HG03095 (cell line): Measurements from ENCODE around the gene APOA4.
"Not testable (repeated sequence)": the region's sequence is repeated elsewhere in the genome, so short reads cannot be mapped to it uniquely, and the experiment has no call there.

ENCODE experiments used
- ATAC-seq: cut with Tn5 transposase; IDR thresholded peaks from one replicate; pipeline ENCODE4 v1.9.1; 2021; ENCODE audit warnings: moderate library complexity; ENCODE audit not compliant: unreplicated experiment

The APOA4 gene

DNA sequence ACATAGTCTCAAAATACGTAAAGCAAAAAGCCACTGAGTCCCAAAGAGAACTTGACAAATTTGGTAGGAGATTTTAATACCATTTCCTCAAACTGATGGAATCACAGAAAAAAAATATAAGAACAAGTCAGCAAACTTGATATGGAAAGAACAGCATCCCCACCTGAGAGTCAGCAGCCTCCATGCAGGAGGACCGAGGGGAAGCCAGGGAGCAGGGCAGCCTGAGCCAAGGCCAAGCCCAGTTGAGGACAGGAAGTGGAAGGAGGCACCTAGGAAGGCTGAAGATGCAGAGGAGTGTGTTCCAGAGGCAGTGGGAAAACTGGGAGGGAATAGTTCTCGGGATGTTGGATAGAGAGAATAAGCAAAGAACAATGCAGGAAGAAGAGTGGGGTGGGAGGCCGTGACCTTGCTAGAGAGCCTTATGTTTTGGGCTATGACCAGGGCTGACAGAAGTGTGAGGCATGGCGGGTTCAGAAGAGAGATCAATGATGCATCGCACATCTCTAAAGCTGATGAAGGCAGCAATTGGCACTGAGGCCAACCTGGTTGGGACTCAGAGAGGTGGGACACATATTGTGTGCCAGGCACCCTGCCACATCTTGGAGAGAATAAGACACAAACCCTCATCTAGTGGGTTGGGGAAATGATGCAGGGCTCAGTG is 15.4 kb downstream of the APOA4 start:
- ATAC-seq, result no peak

DNA sequence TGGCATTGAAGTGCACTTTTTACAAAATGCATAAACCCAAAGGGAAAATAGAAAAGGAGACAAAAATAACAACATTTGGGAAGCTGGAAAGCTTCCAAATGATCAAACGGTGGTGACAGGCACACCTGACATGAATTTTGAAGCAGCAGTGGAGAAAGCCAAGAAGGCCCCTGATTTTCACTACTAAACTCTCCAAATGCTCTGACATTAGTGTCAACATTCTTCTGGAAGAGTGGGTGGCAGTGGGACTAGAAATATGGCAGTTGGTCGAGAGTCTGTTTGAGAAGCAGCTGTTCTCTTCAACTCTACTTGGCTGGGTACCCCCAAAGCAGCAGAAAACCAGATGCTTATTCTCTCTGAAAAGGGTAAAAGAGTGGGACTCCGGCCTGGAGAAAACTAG is 19.1 kb downstream of the APOA4 start:
- no peak for ATAC-seq

DNA sequence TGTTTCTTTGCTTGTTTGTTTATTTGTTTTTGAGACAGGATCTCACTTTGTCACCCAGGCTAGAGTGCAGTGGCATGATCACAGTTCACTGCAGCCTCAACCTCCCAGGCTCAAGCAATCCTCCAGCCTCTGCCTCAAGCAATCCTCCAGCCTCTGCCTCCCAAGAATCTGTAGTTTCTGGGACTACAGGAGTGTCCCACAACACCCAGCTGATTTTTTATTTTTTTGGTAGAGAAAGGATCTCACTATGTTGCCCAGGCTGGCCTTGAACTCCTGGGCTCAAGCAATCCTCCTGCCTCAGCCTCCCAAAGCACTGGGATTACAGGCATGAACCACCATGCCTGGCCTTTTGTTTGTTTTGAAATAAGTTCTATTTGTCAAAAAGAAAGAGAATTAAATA is 21.4 kb downstream of the APOA4 start:
- not testable (repeated sequence) for ATAC-seq

DNA sequence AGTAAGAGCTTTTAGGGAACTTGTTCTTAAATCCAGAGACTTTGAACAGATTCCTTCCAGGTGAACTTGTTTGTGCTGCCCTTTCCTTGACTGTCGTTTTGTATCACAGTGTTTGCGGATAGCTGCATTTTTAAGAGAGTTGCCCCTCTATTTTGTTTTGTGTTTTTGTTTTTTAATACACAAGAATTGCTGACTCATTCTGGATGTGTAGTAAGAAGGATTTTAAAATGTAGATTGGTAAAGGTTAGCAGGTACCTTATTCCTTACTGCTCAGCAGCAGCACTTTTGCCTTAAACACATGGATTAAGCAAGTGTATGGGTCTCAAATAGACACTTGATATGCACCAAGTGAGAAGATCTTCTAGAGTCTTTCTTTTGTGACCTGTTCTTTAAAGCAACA is 22.5 kb downstream of the APOA4 start:
- no peak for ATAC-seq

DNA sequence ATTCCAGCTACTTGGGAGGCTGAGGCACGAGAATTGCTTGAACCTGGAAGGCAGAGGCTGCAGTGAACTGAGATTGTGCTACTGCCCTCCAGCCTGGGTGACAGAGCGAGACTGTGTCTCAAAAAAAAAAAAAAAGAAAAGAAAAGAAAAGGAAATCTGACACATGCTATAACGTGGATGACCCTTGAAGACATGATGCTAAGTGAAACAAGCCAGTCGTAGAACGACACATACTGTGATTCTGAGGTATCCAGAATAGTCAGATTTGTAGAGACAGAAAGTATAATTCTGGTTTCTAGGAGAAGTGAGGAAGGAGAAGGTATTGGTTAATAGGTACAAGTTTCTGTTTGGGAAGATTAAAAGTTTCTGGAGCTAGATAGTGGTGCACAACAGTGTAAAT is 24.7 kb downstream of the APOA4 start:
- no peak for ATAC-seq

DNA sequence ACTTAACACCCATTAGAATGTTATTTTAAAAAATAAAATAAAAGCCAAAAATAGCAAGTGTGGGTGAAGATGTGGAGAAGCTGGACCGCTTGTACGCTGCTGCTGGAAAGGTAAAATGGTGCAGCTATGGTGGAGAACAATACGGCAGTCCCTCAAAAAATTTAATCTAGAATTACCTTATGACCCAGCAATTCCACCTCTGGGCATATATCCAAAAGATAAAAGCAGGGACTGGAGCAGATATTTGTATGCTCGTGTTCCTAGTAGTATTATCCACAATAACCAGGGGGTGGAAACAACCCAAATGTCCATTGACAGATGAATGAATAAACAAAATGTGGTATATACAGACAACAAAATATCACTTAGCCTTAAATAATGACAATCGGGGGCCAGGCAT is 25.3 kb downstream of the APOA4 start:
- no peak for ATAC-seq

DNA sequence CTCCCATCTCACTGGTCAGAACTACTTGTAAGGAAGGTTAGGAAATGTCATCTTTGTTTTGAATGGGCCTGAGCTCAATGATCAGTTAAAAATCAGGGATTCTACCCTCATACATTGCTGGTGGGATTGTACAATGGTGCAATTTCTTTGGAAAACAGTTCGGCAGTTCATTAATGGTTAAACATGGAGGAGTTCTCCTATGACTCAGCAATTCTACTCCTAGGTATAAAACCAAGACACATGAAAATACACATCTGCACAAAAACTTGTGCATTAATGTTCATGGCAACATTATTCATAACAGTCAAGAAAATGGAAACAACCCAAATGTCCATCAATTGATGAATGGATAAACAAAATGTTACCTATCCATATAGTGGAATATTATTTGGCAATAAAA is 26.6 kb downstream of the APOA4 start:
- no peak for ATAC-seq

DNA sequence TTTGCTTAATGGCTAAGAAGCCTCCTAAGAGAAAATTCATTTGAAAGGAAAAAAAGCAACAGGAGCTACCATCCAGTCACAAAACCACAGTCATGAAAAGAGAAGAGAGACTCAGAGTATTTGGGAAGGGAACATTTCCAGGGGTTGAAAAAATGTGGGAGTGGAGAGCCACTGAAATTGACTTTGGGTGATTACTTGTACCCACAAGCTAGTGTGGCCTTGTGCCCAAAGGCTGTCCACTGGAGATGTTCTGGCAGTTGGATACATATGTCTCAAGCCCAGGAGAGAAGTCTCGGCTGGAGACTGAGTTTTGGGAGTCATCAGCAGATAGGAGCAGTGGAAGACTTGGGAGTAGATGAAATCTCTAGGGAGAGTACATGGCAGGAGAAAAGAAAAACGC is 28.3 kb downstream of the APOA4 start:
- ATAC-seq, result no peak

DNA sequence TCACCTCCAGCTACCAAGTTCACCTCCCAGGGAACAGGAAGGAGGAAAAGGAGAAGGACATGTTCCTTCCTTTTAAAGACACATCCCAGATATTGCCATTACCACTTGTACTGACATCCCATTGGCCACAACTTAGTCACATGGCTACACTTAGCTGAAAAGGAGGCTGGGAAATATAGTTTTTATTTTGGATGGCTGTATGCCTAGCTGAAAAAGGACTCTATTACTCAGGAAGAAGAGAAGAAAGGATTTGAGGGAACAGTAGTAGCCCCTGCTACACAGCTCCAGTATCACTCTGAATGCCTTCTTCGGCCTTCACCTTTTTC is 29.4 kb downstream of the APOA4 start:
- no peak for ATAC-seq

DNA sequence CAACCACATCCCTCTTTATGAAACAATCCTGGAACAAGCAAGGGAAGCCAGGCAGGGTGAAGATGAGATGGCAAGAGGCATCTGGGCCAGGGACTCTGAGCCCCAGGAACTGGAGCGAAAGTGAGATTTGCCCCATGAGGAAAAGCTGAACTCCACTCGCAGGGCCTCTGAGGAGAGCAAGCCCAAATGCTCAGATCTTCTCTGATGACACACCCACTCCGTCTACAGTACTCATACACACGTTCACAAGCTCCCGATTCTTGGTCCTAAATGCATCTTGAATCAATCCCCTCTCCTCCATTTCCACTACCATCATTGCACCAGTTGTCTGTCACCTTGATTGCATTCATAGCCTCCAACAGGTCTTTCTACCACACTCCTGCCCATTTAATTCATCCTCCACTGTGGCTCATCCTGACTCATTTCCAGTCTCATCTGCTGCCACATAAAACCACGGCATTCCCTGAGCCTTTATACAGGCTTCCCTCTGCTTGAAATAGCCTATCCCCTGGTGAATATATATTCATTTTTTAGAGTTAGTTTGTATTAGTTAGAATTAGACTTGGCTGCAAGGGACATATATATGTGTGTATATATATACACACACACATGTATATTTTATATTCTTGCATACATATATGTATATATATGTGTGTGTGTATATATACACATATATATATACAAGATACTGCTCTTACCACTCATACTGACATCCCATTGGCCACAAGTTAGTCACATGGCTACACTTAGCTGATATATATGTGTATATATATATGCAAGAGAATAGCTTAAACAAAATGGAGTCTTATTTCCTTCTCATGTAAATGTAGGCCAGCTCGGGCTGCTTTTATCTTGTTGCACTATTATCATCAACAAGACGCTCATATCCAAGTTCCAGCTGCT is 30.0 kb downstream of the APOA4 start:
- ATAC-seq, result no peak

DNA sequence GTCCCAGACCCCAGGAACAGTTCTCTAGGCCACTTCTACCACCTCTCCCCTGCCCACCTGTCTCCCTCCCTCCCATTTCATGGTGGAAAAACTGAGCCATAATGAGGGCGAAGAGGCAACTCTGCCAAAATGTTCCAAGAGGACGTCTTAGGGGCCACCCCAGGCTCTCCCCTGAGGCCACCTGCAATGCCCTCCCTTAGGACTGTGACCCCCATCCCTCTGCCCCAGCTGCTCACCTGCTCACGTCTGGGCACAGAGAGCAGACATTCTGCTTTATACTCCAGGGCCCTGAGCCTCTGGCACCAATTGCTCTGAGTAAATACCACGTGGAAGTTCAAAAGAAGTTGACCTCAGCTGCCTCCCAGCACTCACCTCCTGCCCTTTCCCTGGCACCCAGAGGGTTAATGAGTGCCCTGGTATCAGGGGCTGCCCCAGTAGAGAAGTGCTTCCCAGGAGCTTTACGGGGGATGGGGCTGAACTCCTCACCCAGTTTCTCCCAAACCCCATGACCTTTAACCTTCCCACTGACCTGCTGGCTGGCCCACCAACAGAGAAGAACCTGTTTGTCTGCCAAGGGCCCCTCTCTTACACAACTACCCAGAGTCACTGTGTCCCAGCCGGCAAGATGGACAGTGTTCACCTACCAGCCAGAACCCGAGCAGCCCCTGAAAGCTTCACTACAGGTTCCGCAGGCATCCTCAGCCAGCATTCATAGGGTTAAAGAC is 30.8 kb downstream of the APOA4 start:
- no peak for ATAC-seq

DNA sequence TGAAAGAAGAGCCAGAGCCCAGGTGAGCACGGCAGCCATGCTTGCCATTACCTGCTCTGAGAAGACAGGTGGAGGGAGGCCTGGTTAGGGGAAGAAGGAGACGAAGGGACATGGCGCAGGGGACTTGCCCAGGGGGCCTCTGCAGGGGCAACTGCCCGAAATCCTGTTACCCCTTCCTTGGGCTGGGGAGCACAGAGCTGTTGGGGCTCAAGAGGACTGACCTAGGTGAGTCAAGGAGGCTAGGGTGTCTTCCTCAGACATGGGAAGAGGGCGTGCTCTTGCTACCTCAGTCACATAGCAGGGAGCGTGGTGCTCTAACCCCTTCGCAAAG is 31.3 kb downstream of the APOA4 start, which contains the start of gene APOA5:
Gene APOA5, minus strand, starts transcription at position 67 of the 331 bp plus-strand sequence. Its CDS starts 19 bp downstream, at position 48.
- ATAC-seq, result no peak

DNA sequence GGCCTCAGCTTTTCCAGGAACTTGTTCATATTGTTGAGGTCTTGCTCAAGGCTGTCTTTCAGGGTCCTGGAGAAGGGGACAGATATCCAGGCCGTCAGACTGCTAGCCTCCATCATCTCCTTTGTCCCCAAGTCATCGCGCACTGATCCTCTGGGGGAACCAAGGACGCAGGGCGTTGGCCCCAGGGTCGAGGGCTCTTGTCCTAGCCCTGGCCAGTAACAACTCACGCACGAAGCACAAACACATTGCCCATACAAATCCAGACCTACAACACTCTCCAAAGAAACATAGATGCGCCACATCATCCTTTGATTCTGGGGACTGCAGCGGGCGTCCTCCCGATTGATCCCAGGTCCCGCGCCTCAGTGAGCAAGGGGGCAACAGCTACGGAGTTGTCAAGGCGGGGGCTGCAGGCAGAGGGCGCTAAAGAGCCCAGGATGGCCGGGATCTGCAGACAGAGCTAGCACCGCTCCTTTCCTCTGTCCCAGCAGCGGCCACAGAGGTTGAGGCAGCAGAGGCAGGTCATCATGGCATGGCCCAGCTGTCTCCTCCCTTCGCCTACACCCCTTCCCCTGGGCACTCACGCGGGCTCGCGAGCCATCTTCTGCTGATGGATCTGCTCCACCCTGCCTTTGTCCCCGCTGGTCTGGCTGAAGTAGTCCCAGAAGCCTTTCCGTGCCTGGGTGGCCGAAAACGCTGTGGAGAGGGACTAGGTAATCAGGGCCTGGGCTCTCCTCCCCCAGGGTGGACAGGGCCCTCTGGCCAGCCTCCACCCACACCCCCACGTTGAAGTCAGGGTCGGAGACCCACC is 31.9 kb downstream of the APOA4 start:
- no peak for ATAC-seq

DNA sequence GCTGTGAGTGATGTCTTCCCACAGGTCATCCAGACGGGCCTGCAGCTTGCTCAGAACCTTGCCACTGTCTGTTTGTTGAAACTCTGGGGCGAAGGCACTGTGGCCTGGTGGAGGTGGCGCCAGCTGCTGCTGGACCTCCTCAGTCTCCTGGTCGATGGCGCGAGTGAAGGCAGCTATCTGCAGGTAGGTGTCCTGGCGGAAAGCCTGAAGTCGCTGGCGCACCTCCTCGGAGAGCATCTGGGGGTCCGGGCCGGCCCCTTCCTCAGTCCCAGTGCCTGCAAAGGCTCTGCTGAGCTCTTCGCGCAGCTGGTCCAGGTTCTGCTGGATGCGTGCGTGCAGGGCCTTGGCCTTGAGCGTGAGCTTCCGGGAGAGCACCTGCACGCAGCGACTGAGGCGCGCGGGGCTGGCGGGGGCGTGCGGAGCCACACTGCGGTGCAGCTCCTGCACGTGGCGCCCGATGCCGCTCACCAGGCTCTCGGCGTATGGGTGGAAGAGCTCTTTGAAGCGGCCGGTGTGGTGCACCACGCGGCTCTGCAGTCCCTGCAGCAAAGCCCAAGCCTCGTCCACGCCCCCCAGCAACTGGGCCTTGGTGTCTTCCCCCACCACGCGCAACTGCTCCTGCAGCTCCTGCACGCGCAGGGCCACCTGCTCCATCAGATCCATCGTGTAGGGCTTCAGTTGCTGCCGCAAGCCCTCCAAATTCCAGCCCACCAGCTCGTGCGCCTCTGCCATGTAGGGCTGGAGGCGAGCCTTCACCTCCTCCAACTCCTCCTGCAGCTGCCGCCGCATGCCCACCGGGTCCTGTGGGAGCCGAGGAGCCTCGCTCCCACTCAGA is 32.7 kb downstream of the APOA4 start:
- ATAC-seq, result no peak

DNA sequence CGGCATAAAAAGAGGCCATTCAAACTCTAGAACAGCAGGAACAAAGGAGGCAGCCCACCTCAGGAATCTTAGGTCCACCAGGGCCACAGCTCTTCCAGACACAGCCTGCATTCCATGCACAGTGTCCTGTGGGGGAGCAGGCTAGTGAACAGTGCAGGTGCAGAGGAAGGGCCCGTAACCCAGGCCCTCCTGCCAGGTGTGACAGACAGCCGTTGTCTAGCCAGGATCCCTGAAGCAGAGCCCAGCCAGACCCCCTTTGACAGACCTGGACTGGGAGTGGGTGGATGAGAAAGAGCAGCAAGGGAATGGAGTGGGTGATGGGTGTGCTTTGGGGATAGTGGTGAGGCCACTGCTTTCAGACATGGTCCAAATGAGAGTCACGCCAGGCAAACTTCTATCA is 34.1 kb downstream of the APOA4 start:
- ATAC-seq, result no peak

DNA sequence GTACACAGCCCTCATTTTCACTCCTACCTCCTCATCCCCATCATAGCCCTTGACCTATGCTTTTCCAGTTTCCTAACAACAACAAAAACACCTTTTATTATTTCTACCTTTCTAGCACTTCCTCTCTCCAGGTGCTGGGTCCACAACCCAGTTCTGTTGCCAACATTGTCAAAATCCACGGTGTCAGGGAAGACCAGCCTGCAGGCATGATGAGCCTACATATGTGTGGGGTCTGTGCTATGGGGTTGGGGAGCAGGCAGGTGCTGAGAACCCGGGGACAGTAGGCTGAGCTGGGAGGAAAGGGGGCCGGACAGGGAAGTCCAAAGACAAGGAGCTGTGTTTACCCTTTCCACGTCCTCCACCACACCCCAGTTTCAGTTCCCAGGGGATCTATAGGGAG is 34.6 kb downstream of the APOA4 start:
- no peak for ATAC-seq

DNA sequence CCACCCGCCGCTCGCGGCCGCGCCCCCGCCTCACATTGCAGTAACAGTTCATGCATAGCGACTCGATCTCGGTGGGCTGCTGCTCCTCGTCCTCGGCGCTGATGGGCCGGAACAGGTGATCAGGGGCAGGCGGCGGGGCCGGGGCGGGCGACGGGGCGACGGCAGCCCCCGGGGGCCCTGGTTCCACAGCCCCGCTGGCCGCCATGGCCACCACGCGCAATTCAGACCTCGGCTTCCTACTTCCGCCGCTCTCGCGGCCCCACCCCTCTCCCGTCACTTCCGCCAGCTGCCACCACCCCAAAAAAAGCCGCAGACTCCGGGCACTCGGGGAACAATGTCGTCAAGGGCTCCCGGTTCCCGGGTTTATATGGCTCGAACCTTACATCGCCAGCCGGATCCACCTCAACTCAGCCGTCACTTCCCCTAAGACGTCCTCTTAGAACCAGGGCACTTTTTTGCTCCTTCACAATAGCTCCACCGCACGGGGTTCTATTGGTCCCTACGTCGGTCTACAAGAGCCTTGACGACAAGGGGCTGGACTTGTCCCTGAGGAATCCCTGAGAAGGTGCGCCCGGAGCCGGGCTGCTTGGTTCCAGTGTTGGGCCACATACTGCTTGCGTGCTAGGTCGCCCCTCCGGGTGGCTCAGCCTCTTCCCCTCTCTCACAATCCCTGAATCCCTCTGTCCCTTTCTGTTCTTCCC is 35.2 kb downstream of the APOA4 start, which contains the start of gene ZPR1:
Gene ZPR1, minus strand, starts transcription at position 238 of the 701 bp plus-strand sequence. Its CDS starts 33 bp downstream, at position 205.
- peak; percentile 85 for ATAC-seq

DNA sequence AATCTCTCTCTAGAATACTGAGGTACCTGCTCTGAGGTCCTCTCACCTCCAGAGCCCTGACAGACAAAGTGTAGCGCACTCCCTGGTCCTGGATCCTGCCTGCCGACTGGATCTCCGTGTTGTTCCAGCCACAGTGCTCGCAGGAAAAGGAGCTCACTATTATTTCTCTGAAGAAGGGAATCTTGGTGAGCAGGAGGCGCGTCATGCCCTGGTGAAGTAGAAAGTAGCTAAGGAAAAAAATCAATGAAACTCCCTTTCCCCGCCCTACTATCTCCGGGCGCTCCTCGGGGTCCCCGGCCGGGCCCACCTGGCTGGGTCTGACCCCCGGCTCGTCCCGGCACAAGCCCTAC is 35.7 kb downstream of the APOA4 start:
- ATAC-seq, result no peak

DNA sequence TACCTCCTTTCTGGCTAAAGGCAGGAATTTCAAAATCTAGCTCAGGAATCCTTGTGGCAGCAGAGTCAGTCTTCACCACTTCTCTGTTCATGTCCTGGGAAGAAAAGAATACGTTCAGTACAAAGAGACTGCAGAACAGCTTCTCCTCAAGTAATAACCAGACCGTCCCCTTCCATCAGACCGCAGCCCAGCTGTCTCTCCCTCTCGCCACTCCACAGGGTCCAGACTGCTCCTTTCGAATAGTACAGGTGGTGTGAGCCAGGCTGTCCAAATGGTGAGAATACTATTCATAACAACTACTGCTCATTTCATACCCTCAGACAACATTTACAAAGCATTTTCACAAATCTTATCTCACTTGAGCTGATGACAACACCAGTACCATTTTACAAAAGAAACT is 36.1 kb downstream of the APOA4 start:
- ATAC-seq, result no peak

DNA sequence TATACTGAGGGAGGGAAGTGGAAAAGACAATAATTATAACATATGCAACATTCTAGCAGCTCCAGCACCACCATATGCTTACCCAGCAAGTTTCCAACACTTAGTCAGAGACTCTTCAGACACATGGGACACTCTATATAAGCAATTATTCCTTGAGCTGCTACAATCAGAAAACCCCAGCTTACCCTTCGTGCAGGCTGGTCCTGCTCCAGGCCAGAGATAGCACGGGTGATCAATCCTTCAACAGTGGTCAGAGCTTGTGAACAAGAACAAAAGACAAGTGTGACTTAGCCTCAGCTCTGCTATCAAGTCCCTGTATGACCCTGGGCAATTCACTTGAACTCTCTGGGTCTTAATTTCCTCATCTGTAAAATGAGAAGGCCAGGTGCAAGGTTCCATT is 36.8 kb downstream of the APOA4 start:
- no peak for ATAC-seq
